HCT116 (cell line): ENCODE results near the gene VIPR1. TPM values are rescaled to one million over a fixed set of nuclear protein-coding genes. Genes with fewer than 3 reads are reported as not detected.

Experiments
- ATAC-seq: fragments of 200-7000 bp; cut with Tn5 transposase; 2 replicates; pipeline ENCODE4 v1.9.1; 2020; ENCODE audit warnings: mild to moderate bottlenecking, moderate library complexity
- BruUV-seq: library from RNA; stranded (reverse); fragments of 400-500 nt; replicated peaks from 2 replicates; lab custom pipeline; 2021; lab: Mats Ljungman, UMichigan
- CTCF ChIA-PET: fragments of 300-600 bp; sonication (Branson Sonifier 250); formaldehyde crosslinking; loops from one replicate; lab custom pipeline; 2021; ENCODE audit warnings: antibody characterized with exemption; lab: Charles Lee
- POLR2A ChIA-PET: fragments of 300-600, 350-600 bp; sonication (Branson Sonifier 250); formaldehyde crosslinking; loops from one replicate; lab custom pipeline; 2021; ENCODE audit warnings: antibody characterized with exemption; lab: Charles Lee
- RAD21 ChIA-PET, 2 experiments: fragments of 300-600 bp; sonication (Branson Sonifier 250); formaldehyde crosslinking; loops; one replicate each; lab custom pipeline; 2023; ENCODE audit warnings: low total read pairs in 2 of 2; ENCODE audit not compliant: uncharacterized antibody in 2 of 2, unreplicated experiment in 2 of 2, low non-redundant PET in 1 of 2; lab: Charles Lee
- DNase-seq: peaks from one replicate; pipeline ENCODE4 v3.0.0-alpha.2; 2010; ENCODE audit warnings: low read depth, low spot score
- H2AFZ ChIP-seq: fragments of 200-600 bp; shearing (Covaris generic), sonication (generic); 2 replicates; pipeline ENCODE4 v1.6.1; 2017; ENCODE audit warnings: low read depth, mixed run types, mixed read lengths, antibody characterized with exemption, low read length; ENCODE audit not compliant: poor library complexity, severe bottlenecking
- H3K27ac ChIP-seq: 2 replicates; pipeline ENCODE4 v1.5.1; 2012; ENCODE audit warnings: low read depth, low read length
- H3K27me3 ChIP-seq: fragments of 200-600 bp; sonication (generic); 2 replicates; pipeline ENCODE4 v1.6.1; 2016; ENCODE audit warnings: mixed run types, low read length, mixed read lengths; ENCODE audit not compliant: insufficient read depth
- H3K36me3 ChIP-seq, 2 experiments: fragments of 200-500 bp in 1 of 2; fragments of 200-600 bp in 1 of 2; sonication (Bioruptor generic) in 1 of 2; sonication (generic) in 1 of 2; 2 replicates each; pipeline versions ENCODE4 v1.5.1 to v1.6.1; 2014 to 2016; ENCODE audit warnings: low read length in 2 of 2, inconsistent platforms in 1 of 2, mixed read lengths in 1 of 2, mixed run types in 1 of 2; ENCODE audit not compliant: insufficient read depth in 2 of 2, control insufficient read depth in 1 of 2
- H3K4me1 ChIP-seq, 2 experiments: fragments of 200-600 bp in 1 of 2; sonication (generic) in 1 of 2; 2 replicates each; pipeline versions ENCODE4 v1.5.1 to v1.6.1; 2012 to 2017; ENCODE audit warnings: low read length in 2 of 2, inconsistent platforms in 1 of 2, mild to moderate bottlenecking in 1 of 2, mixed read lengths in 1 of 2, mixed run types in 1 of 2, moderate library complexity in 1 of 2; ENCODE audit not compliant: insufficient read depth in 2 of 2, control insufficient read depth in 1 of 2
- H3K4me2 ChIP-seq: fragments of 200-600 bp; sonication (generic); 2 replicates; pipeline ENCODE4 v1.6.1; 2017; ENCODE audit warnings: mixed run types, low read length, mixed read lengths
- H3K4me3 ChIP-seq, 2 experiments: fragments of 200-600 bp in 1 of 2; sonication (generic) in 1 of 2; replicated peaks in 1 of 2; 2 replicates each; pipeline ENCODE4 v1.5.1; 2011 to 2016; ENCODE audit warnings: low read length in 2 of 2, control low read depth in 1 of 2, low read depth in 1 of 2, mild to moderate bottlenecking in 1 of 2, mixed read lengths in 1 of 2, mixed run types in 1 of 2
- H3K79me2 ChIP-seq: fragments of 200-600 bp; sonication (generic); 2 replicates; pipeline ENCODE4 v1.6.1; 2017; ENCODE audit warnings: mild to moderate bottlenecking, mixed run types, low read length, moderate library complexity, mixed read lengths; ENCODE audit not compliant: insufficient read depth
- H3K9ac ChIP-seq: fragments of 200-600 bp; sonication (generic); 2 replicates; pipeline ENCODE4 v1.6.1; 2016; ENCODE audit warnings: low read length, mixed read lengths
- H3K9me2 ChIP-seq: fragments of 200-600 bp; sonication (generic), shearing (Covaris generic); 2 replicates; pipeline ENCODE4 v1.6.1; 2017; ENCODE audit warnings: mixed run types, mild to moderate bottlenecking, moderate library complexity; ENCODE audit not compliant: insufficient read depth
- H3K9me3 ChIP-seq, 2 experiments: fragments of 200-500 bp in 1 of 2; fragments of 200-600 bp in 1 of 2; sonication (Bioruptor generic) in 1 of 2; sonication (generic) in 1 of 2; 2 replicates each; pipeline ENCODE4 v1.6.1; 2014 to 2017; ENCODE audit warnings: low read length in 2 of 2, mixed read lengths in 2 of 2, inconsistent platforms in 1 of 2, low read depth in 1 of 2, mild to moderate bottlenecking in 1 of 2, mixed run types in 1 of 2, moderate library complexity in 1 of 2; ENCODE audit not compliant: control insufficient read depth in 1 of 2, insufficient read depth in 1 of 2
- H4K20me1 ChIP-seq: fragments of 200-600 bp; sonication (generic), shearing (Covaris generic); 2 replicates; pipeline ENCODE4 v1.6.1; 2017; ENCODE audit warnings: mixed run types, mild to moderate bottlenecking, moderate library complexity; ENCODE audit not compliant: insufficient read depth
- ATF3 ChIP-seq: IDR thresholded peaks from 2 replicates; pipeline ENCODE4 v1.6.1; 2012
- CBX3 ChIP-seq: IDR thresholded peaks from 2 replicates; pipeline ENCODE4 v1.6.1; 2012; ENCODE audit warnings: low read depth
- EGR1 ChIP-seq: IDR thresholded peaks from 2 replicates; pipeline ENCODE4 v1.6.1; 2012; ENCODE audit warnings: low read depth
- ELF1 ChIP-seq: IDR thresholded peaks from 2 replicates; pipeline ENCODE4 v1.6.1; 2012; ENCODE audit warnings: low read depth, borderline replicate concordance
- EZH2phosphoT487 ChIP-seq: fragments of 200-600 bp; IDR thresholded peaks from 2 replicates; pipeline ENCODE4 v1.6.1; 2018; ENCODE audit warnings: antibody characterized with exemption, borderline replicate concordance
- FOSL1 ChIP-seq: IDR thresholded peaks from 2 replicates; pipeline ENCODE4 v1.6.1; 2012; ENCODE audit warnings: low read depth
- JUND ChIP-seq: IDR thresholded peaks from 2 replicates; pipeline ENCODE4 v1.6.1; 2012
- POLR2A ChIP-seq: IDR thresholded peaks from 2 replicates; pipeline ENCODE4 v1.7.0; 2011; ENCODE audit warnings: borderline replicate concordance; ENCODE audit not compliant: insufficient read depth, insufficient read length; ENCODE audit errors: extremely low read depth
- SRF ChIP-seq: IDR thresholded peaks from 2 replicates; pipeline ENCODE4 v1.6.1; 2012; ENCODE audit warnings: low read depth
- TCF7L2 ChIP-seq: IDR thresholded peaks from 2 replicates; pipeline ENCODE4 v1.7.0; 2011; ENCODE audit warnings: borderline replicate concordance, inconsistent platforms; ENCODE audit not compliant: insufficient read depth, insufficient read length; ENCODE audit errors: extremely low read depth
- ZBTB33 ChIP-seq: IDR thresholded peaks from 2 replicates; pipeline ENCODE4 v1.6.1; 2011; ENCODE audit warnings: mild to moderate bottlenecking, low read length, moderate library complexity; ENCODE audit not compliant: insufficient replicate concordance; ENCODE audit errors: extremely low read depth
- ZFX ChIP-seq: fragments of 450-650 bp; IDR thresholded peaks from 2 replicates; pipeline ENCODE4 v1.6.1; 2017
- intact Hi-C: fragments of 100-400 bp; cut with micrococcal nuclease; formaldehyde crosslinking; loops from 2 replicates; pipeline ENCODE4 v1.10.0; 2022
- total RNA-seq: library from RNA; stranded (reverse); gene quantifications from one replicate; pipeline ENCODE4 v1.2.1, GENCODE V29; 2021; ENCODE audit not compliant: unreplicated experiment

The VIPR1 gene
- total RNA-seq, 1 experiment from 2014 or later: 9.6 TPM

DNA sequence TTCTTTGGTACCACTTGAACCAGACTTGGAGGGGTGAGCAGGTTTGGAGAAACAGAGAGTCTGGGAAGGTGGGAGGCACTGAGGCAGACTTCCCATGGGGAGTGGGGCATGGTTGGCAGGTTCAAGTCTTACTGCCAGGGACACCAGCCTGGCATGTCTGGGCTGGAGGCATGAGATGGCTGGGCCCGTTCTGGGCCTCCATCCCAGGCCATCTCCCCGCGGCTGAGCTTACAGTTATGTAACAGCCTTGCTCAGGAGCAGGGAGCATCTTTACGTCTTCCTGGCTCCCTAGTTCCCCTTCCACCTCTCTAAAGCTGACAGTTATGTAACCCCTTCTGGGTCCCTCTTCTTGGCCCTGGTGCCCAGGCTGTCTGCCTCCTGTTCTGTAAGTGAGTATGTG is 12.4 kb downstream of the VIPR1 start (continued):
- no peak for TF ChIP-seq ZBTB33

- ChIA-PET POLR2A (interaction anchor here (2.1 kb wide), 1 partner anchor 13 kb away, joined by 4 read pairs; the partner anchor contains the start of gene VIPR1), CTCF (no interaction called here), RAD21 (no interaction called here)
- H3K9me2 ChIP-seq: no peaks in the 10 kb centered on the region
- ATAC-seq (no peak; the same call in 1 of the 2 replicates), DNase-seq (no peak)
- no peaks in the 10 kb centered on the region for H3K27me3 ChIP-seq
- no peak overlapping the region for H3K27ac ChIP-seq
- H2AFZ ChIP-seq: no peak overlapping the region
- H3K79me2 ChIP-seq: no peaks in the 10 kb centered on the region
- intact Hi-C loops: no loop called here
- H3K4me3 ChIP-seq: no peak overlapping the region
- no peak for TF ChIP-seq TCF7L2
- no peak for TF ChIP-seq EGR1
- TF ChIP-seq CBX3: no peak
- TF ChIP-seq ELF1: no peak
- no peak for TF ChIP-seq FOSL1
- no peak for TF ChIP-seq EZH2phosphoT487
- TF ChIP-seq JUND: no peak
- TF ChIP-seq ATF3: no peak
- TF ChIP-seq ZBTB33: no peak
- TF ChIP-seq ZFX: no peak
- no peak for TF ChIP-seq SRF
- no peak for TF ChIP-seq POLR2A
- no peak overlapping the region for H3K4me2 ChIP-seq
- no peaks in the 10 kb centered on the region for H3K4me1 ChIP-seq
- no peaks in the 10 kb centered on the region for H4K20me1 ChIP-seq
- no TSS peak for BruUV-seq
- no peak overlapping the region for H3K9ac ChIP-seq
- H3K9me3 ChIP-seq: no peaks in the 10 kb centered on the region
- H3K36me3 ChIP-seq: no peaks in the 10 kb centered on the region
Observed at GRCh38 chr3:42515391-42515916, 13.0 kb downstream of the VIPR1 start.
